Transverse colon (tissue), 4 donors: ENCODE measurements around the gene CDO1.

Experiments used
- EP300 ChIP-seq: sonication (generic); formaldehyde crosslinking; IDR thresholded peaks from one replicate; pipeline ENCODE4 v1.6.1; 2017; ENCODE audit warnings: antibody characterized with exemption, low read depth
- POLR2AphosphoS5 ChIP-seq, 3 donors: sonication (generic); formaldehyde crosslinking; IDR thresholded peaks; one replicate each; pipeline ENCODE4 v1.6.1; 2016; ENCODE audit warnings: antibody characterized with exemption in 3 of 3
- TF ChIP-seq, protein P1 (sequence below), 5 experiments: fragments of 200-600 bp in 3 of 5; fragments of 450-650 bp in 2 of 5; sonication (generic) in 3 of 5; IDR thresholded peaks; 1 replicate in 2 of 5; 2 replicates in 3 of 5; pipeline ENCODE4 v1.5.1; 2016 to 2017; ENCODE audit warnings: antibody characterized with exemption in 5 of 5, inconsistent platforms in 3 of 5, mild to moderate bottlenecking in 2 of 5, moderate library complexity in 1 of 5

DNA sequence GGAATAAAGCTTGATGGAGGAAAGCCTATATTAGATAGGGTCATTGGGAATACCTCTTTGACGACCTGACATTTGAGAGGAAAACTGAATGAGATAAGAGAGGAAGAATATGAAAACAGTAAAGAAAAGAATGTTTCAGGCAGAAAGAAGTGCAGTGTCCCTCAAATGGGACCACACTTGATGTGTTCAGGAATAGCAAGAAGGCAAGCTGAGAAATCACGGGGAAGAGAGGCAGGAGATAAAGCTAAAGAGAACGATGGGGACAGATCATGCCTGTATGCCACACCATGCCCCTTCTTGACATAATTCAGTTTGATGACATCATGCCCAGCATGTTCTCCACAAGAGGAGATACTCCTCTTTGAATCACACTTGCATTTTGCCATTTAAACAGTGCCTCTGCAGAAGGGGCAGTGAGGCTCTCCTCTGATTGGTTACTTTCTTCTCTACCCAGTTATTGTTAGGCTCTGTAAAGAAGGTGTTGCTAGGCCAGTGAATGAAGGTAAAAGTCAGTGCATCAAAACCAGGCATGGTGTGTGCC is 32.9 kb upstream of the CDO1 start:
- TF ChIP-seq EP300 (no peak), POLR2AphosphoS5 (IDR thresholded peaks at IDR 0.05) (no peak)
- TF ChIP-seq, protein P1, sequence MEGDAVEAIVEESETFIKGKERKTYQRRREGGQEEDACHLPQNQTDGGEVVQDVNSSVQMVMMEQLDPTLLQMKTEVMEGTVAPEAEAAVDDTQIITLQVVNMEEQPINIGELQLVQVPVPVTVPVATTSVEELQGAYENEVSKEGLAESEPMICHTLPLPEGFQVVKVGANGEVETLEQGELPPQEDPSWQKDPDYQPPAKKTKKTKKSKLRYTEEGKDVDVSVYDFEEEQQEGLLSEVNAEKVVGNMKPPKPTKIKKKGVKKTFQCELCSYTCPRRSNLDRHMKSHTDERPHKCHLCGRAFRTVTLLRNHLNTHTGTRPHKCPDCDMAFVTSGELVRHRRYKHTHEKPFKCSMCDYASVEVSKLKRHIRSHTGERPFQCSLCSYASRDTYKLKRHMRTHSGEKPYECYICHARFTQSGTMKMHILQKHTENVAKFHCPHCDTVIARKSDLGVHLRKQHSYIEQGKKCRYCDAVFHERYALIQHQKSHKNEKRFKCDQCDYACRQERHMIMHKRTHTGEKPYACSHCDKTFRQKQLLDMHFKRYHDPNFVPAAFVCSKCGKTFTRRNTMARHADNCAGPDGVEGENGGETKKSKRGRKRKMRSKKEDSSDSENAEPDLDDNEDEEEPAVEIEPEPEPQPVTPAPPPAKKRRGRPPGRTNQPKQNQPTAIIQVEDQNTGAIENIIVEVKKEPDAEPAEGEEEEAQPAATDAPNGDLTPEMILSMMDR (IDR thresholded peaks at IDR 0.05), result no peak
